HEK293 (cell line): Measurements from ENCODE around the gene GDF2.

Experiments used
- CTCF ChIA-PET: fragments of 350-600 bp; formaldehyde crosslinking; extraction: SDS; loops from one replicate; lab custom pipeline; 2021; ENCODE audit warnings: antibody characterized with exemption; lab: Yijun Ruan, JAX
- POLR2A ChIA-PET: fragments of 300-600 bp; formaldehyde crosslinking; extraction: SDS; loops from one replicate; lab custom pipeline; 2020; ENCODE audit warnings: antibody characterized with exemption, inconsistent platforms; lab: Yijun Ruan, JAX
- H3K27ac ChIP-seq: fragments of 200-500 bp; sonication (Bioruptor generic); 2 replicates; pipeline ENCODE4 v1.5.1; 2014; ENCODE audit warnings: low read depth, low read length, control low read depth, inconsistent platforms; ENCODE audit errors: extremely low read depth
- H3K36me3 ChIP-seq, 2 experiments: fragments of 200-500 bp in 1 of 2; sonication (Bioruptor generic) in 1 of 2; 1 replicate in 1 of 2; 2 replicates in 1 of 2; pipeline ENCODE4 v1.5.1; 2014 to 2017; ENCODE audit warnings: inconsistent platforms in 2 of 2, low read length in 2 of 2; ENCODE audit not compliant: control insufficient read depth in 2 of 2, insufficient read depth in 1 of 2
- H3K4me1 ChIP-seq: fragments of 200-500 bp; sonication (Bioruptor generic); 2 replicates; pipeline ENCODE4 v1.5.1; 2014; ENCODE audit warnings: mild to moderate bottlenecking, low read length, inconsistent platforms; ENCODE audit not compliant: control insufficient read depth, insufficient read depth
- H3K4me3 ChIP-seq: 2 replicates; pipeline ENCODE4 v1.5.1; 2011; ENCODE audit warnings: low read depth, mild to moderate bottlenecking, control low read depth, low read length, moderate library complexity
- H3K9me3 ChIP-seq: fragments of 200-500 bp; sonication (Bioruptor generic); 2 replicates; pipeline ENCODE4 v1.5.1; 2014; ENCODE audit warnings: low read depth, low read length, inconsistent platforms; ENCODE audit not compliant: control insufficient read depth, insufficient read depth
- KLF16 ChIP-seq: fragments of 450-650 bp; formaldehyde crosslinking; IDR thresholded peaks from 2 replicates; pipeline ENCODE4 v1.5.1; 2017; ENCODE audit warnings: missing biosample characterization, missing genetic modification characterization
- KLF7 ChIP-seq: fragments of 450-650 bp; formaldehyde crosslinking; IDR thresholded peaks from 2 replicates; pipeline ENCODE4 v1.5.1; 2016; ENCODE audit warnings: missing biosample characterization, missing genetic modification characterization, borderline replicate concordance
- PRDM1 ChIP-seq: fragments of 450-650 bp; formaldehyde crosslinking; IDR thresholded peaks from 2 replicates; pipeline ENCODE4; 2016; ENCODE audit warnings: missing biosample characterization, missing genetic modification characterization
- ZBTB21 ChIP-seq: fragments of 450-650 bp; formaldehyde crosslinking; IDR thresholded peaks from 2 replicates; pipeline ENCODE4 v1.5.1; 2017; ENCODE audit warnings: missing biosample characterization, missing genetic modification characterization
- ZNF214 ChIP-seq: fragments of 450-650 bp; formaldehyde crosslinking; IDR thresholded peaks from 2 replicates; pipeline ENCODE4 v1.5.1; 2017; ENCODE audit warnings: missing biosample characterization, mild to moderate bottlenecking, missing genetic modification characterization, borderline replicate concordance
- ZNF221 ChIP-seq: fragments of 450-650 bp; formaldehyde crosslinking; IDR thresholded peaks from 2 replicates; pipeline ENCODE4 v1.5.1; 2017; ENCODE audit warnings: missing biosample characterization, missing genetic modification characterization, borderline replicate concordance
- ZNF239 ChIP-seq: fragments of 450-650 bp; formaldehyde crosslinking; IDR thresholded peaks from 2 replicates; pipeline ENCODE4 v1.5.1; 2016; ENCODE audit warnings: missing biosample characterization, missing genetic modification characterization
- ZNF341 ChIP-seq: fragments of 450-650 bp; formaldehyde crosslinking; IDR thresholded peaks from 2 replicates; pipeline ENCODE4; 2016; ENCODE audit warnings: low read depth, missing biosample characterization, missing genetic modification characterization
- ZNF416 ChIP-seq: fragments of 450-650 bp; formaldehyde crosslinking; IDR thresholded peaks from 2 replicates; pipeline ENCODE4 v1.5.1; 2016; ENCODE audit warnings: missing biosample characterization, missing genetic modification characterization
- ZNF473 ChIP-seq: fragments of 450-650 bp; formaldehyde crosslinking; IDR thresholded peaks from 2 replicates; pipeline ENCODE4 v1.5.1; 2017; ENCODE audit warnings: missing biosample characterization, missing genetic modification characterization
- ZNF561 ChIP-seq: fragments of 450-650 bp; IDR thresholded peaks from 2 replicates; pipeline ENCODE4 v1.5.1; 2018; ENCODE audit warnings: missing biosample characterization, missing genetic modification characterization, borderline replicate concordance
- ZNF626 ChIP-seq: fragments of 450-650 bp; sonication (Bioruptor Pico); formaldehyde crosslinking; IDR thresholded peaks from 2 replicates; pipeline ENCODE4 v1.5.1; 2018; ENCODE audit warnings: missing biosample characterization, missing genetic modification characterization, inconsistent platforms
- ZNF664 ChIP-seq: fragments of 450-650 bp; formaldehyde crosslinking; IDR thresholded peaks from 2 replicates; pipeline ENCODE4 v1.5.1; 2016; ENCODE audit warnings: missing biosample characterization, missing genetic modification characterization
- ZSCAN23 ChIP-seq: fragments of 450-650 bp; formaldehyde crosslinking; IDR thresholded peaks from 2 replicates; pipeline ENCODE4 v1.5.1; 2016; ENCODE audit warnings: missing biosample characterization, missing genetic modification characterization
- TF ChIP-seq, protein P1 (sequence below): fragments of 450-650 bp; formaldehyde crosslinking; IDR thresholded peaks from 2 replicates; pipeline ENCODE4 v1.5.1; 2016; ENCODE audit warnings: missing biosample characterization, missing genetic modification characterization
- TF ChIP-seq, protein P2 (sequence below): fragments of 450-650 bp; formaldehyde crosslinking; IDR thresholded peaks from 2 replicates; pipeline ENCODE4 v1.5.1; 2016; ENCODE audit warnings: missing biosample characterization, missing genetic modification characterization

Gene GDF2

DNA sequence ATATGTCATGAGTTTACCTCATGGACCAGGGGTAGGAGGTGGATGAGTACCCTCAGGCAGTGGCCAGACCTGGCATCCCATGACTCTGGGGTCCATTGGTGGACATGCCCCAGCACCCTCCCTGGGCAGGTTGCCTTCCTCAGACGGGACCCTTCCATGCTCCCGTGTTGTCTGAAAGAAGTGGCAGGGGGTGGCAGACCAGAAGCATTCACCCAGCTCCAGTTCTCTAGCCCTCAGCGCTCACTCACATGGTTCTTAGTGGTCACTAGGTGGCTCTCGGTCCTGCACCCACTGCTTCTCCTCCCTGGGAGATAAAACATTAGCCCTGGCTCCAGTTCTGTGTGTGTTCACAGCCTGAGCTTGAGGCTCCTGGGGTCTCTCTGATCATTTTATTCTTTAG lies 31.9 kb downstream of the GDF2 start:
- no peaks in the 10 kb centered on the region for H3K9me3 ChIP-seq
- no peak overlapping the region for H3K4me3 ChIP-seq
- H3K4me1 ChIP-seq: no peaks in the 10 kb centered on the region
- POLR2A ChIA-PET: no interaction called here
- CTCF ChIA-PET: interaction anchor here (1.0 to 2.0 kb wide), 2 partner anchors 10 to 14 kb away, joined by 3 to 4 read pairs; no protein-coding TSS in a partner anchor
- H3K27ac ChIP-seq: no peak overlapping the region
- TF ChIP-seq PRDM1 (tag by site-specific recombination) (no peak), ZNF416 (tag by site-specific recombination) (no peak), ZNF561 (tag by site-specific recombination) (no peak), KLF7 (tag by site-specific recombination) (no peak), ZNF626 (tag by site-specific recombination) (no peak)
- TF ChIP-seq, protein P1, sequence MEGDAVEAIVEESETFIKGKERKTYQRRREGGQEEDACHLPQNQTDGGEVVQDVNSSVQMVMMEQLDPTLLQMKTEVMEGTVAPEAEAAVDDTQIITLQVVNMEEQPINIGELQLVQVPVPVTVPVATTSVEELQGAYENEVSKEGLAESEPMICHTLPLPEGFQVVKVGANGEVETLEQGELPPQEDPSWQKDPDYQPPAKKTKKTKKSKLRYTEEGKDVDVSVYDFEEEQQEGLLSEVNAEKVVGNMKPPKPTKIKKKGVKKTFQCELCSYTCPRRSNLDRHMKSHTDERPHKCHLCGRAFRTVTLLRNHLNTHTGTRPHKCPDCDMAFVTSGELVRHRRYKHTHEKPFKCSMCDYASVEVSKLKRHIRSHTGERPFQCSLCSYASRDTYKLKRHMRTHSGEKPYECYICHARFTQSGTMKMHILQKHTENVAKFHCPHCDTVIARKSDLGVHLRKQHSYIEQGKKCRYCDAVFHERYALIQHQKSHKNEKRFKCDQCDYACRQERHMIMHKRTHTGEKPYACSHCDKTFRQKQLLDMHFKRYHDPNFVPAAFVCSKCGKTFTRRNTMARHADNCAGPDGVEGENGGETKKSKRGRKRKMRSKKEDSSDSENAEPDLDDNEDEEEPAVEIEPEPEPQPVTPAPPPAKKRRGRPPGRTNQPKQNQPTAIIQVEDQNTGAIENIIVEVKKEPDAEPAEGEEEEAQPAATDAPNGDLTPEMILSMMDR (tag by site-specific recombination): 0 out of 2 replicates have a peak, but pooled peaks have one; percentile 10
- TF ChIP-seq, protein P2, sequence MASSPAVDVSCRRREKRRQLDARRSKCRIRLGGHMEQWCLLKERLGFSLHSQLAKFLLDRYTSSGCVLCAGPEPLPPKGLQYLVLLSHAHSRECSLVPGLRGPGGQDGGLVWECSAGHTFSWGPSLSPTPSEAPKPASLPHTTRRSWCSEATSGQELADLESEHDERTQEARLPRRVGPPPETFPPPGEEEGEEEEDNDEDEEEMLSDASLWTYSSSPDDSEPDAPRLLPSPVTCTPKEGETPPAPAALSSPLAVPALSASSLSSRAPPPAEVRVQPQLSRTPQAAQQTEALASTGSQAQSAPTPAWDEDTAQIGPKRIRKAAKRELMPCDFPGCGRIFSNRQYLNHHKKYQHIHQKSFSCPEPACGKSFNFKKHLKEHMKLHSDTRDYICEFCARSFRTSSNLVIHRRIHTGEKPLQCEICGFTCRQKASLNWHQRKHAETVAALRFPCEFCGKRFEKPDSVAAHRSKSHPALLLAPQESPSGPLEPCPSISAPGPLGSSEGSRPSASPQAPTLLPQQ (tag by site-specific recombination): no peak
- H3K36me3 ChIP-seq: no peaks in the 10 kb centered on the region

DNA sequence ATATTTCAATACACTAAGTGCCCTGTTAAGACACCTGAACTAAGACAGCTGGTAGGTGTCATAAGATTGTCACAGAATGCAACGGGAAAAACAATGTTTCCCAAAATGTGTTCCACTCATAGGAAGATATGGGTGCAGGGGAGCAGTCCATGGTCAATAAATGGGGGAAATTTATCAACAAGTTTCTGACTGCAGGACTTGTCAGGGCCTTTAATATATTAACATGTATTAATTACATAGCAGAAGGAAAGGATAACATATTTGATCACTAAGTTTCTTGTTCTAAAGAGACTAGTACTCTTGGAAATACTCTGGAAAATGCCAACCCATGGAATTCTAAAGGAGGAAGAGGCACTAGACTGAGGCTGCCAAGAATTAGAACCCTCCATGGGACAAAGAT lies 32.6 kb downstream of the GDF2 start:
- ChIA-PET CTCF (interaction anchor here (1.0 kb wide), 1 partner anchor 16 kb away, joined by 3 read pairs; no protein-coding TSS in a partner anchor), POLR2A (no interaction called here)
- Histone ChIP-seq H3K9me3 (no peaks in the 10 kb centered on the region), H3K27ac (no peak overlapping the region), H3K36me3 (no peaks in the 10 kb centered on the region), H3K4me1 (no peaks in the 10 kb centered on the region), H3K4me3 (no peak overlapping the region)
- TF ChIP-seq ZNF341: no peak
- peak; percentile 96 for TF ChIP-seq ZNF239 (tag by site-specific recombination)

DNA sequence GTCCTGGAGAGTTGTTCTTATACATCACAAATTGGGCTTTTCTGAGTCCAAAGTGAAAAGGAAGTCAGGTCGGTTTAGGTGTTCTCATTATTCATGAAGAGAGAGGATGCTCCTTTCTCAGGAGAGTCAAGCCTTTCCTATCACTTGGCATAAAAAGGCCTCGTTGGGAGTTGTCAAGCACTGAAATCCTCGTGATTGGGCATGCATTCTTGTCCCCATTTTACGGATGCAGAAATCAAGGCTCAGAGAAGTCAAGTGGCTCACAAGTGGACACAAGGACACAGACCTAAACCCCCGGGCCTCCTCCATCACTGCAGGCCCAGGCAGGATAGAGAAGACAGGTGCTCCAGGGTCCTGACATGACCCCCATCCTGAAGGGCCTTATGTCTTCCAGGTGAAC lies 34.5 kb downstream of the GDF2 start:
- CTCF ChIA-PET: no interaction called here
- Histone ChIP-seq H3K36me3 (no peaks in the 10 kb centered on the region), H3K9me3 (no peaks in the 10 kb centered on the region)

DNA sequence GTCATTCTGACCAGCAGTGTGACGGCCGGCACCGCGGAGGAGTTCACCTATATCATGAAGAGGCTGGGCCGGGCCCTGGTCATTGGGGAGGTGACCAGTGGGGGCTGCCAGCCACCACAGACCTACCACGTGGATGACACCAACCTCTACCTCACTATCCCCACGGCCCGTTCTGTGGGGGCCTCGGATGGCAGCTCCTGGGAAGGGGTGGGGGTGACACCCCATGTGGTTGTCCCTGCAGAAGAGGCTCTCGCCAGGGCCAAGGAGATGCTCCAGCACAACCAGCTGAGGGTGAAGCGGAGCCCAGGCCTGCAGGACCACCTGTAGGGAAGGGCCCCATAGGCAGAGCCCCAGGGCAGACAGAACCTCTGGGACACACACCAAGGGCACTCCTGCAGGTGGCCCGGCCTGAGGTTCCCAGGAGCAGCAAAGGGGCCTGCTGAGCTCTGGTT lies 34.9 kb downstream of the GDF2 start:
- Histone ChIP-seq H3K4me3 (no peak overlapping the region), H3K9me3 (no peaks in the 10 kb centered on the region), H3K4me1 (no peaks in the 10 kb centered on the region), H3K27ac (no peak overlapping the region), H3K36me3 (no peaks in the 10 kb centered on the region)
- ChIA-PET POLR2A (no interaction called here), CTCF (interaction anchor here (1.1 kb wide), 1 partner anchor 333 kb away, joined by 4 read pairs; no protein-coding TSS in a partner anchor)
- TF ChIP-seq ZNF473 (tag by site-specific recombination) (no peak), ZNF664 (tag by site-specific recombination) (no peak), KLF16 (tag by site-specific recombination) (no peak), ZNF214 (tag by site-specific recombination) (no peak), ZNF221 (tag by site-specific recombination) (no peak)

More for the DNA sequence above, 34.5 kb downstream of the GDF2 start:
- H3K27ac ChIP-seq: no peak overlapping the region
- TF ChIP-seq, protein P1 (tag by site-specific recombination): no peak
- TF ChIP-seq ZBTB21 (no peak), ZSCAN23 (tag by site-specific recombination) (no peak)
- H3K4me3 ChIP-seq: no peak overlapping the region
- no peaks in the 10 kb centered on the region for H3K4me1 ChIP-seq
- POLR2A ChIA-PET: no interaction called here
